Measurements from ENCODE around the gene PDZRN4.

Gene PDZRN4

DNA sequence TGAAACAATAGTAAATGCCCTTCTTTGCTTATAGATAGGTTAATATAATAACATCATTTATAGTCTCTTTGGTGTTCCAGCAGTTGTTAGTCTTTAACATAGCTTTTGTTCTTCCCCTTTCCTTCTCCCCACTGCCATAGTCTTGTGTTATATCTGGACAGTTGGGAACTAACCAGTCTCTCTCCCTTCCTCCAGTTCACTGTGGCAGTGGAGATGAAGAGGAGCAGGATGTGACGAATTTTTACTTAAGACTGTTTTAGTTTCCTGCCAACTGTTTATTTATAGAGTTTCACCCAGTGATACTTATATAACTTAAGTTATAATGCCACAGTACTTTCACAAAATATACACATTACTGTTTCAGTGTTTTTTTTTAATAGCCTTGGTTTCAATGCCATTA lies 277.4 kb downstream of the PDZRN4 start:
- DNase-seq: no peak

GRCh38 chr12:41466300-41466699 lies 278.2 kb downstream of the PDZRN4 start:
- no peak for DNase-seq

DNA sequence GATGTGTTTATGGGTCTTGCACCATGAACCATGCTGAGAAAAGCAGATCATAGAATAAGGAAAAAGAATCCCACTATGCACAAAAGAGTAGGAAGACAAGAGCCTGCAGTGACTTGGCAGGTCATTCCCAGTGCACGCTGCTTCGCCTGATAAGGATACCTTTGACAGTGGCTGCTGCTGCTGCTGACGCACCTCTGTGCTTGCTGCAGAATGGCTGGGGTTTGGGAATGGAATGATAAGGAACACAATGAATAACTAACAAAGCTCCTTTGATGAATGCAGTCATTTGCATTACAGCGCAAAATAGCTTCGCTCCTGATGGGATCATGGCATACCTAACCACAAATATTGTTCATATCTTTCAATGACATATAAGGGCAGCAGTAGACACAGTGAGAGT lies 278.7 kb downstream of the PDZRN4 start:
- DNase-seq: no peak

DNA sequence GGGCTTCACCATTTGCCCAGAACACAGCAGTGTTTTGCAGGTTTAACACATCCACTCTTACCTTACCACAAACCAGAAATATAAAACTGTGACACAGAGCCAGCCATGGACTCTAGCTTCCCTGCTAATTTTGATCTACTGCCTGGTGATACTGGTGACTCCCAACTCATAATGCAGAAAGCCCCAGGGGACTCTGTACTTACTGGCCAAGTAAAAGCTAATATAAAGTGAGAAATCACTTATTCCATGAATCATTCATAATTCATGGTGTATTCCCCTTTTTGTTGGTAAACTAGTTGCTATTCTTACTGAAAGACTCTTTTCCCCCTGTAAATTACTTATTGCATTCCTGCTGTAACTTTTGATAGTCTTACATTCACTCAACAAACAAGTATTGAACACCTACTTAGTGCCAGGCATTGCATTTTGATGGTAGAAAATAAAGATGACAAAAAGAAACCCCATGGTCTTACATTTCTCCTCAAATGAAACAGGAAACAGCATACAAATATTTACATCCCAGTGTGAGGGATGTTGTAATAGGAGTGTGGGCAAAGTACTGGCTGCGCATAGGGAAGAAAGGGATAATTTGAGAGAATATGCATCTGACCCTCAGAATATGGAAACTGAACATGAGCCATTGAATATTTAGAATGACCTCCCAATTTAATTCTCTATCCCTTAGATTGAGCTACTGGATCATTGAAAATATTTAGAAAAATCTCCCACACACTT lies 279.6 kb downstream of the PDZRN4 start:
- DNase-seq: no peak

GRCh38 chr12:41468341-41468740 lies 280.2 kb downstream of the PDZRN4 start:
- no peak for DNase-seq

DNA sequence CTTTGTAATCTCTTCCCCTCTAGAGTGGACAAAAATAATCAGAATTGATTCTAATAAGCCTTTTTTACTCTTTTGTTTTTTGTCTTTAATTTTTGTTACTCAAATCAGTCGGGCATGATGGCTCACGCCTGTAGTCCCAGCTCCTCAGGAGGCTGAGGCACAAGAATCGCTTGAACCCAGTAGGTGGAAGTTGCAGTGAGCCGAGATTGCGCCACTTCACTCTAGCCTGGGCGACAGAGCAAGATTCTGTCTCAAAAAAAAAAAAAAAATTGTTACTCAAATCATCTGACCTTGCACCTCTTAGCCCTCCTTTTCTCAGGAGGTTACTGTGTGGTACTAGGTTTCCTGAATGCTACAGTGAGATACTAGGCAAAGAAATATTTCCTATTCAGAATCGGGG lies 280.6 kb downstream of the PDZRN4 start:
- no peak for DNase-seq

- no peak for DNase-seq
Observed at GRCh38 chr12:41473441-41473840, 285.3 kb downstream of the PDZRN4 start.

- DNase-seq: no peak
Observed at GRCh38 chr12:41474001-41474400, 285.9 kb downstream of the PDZRN4 start.

DNA sequence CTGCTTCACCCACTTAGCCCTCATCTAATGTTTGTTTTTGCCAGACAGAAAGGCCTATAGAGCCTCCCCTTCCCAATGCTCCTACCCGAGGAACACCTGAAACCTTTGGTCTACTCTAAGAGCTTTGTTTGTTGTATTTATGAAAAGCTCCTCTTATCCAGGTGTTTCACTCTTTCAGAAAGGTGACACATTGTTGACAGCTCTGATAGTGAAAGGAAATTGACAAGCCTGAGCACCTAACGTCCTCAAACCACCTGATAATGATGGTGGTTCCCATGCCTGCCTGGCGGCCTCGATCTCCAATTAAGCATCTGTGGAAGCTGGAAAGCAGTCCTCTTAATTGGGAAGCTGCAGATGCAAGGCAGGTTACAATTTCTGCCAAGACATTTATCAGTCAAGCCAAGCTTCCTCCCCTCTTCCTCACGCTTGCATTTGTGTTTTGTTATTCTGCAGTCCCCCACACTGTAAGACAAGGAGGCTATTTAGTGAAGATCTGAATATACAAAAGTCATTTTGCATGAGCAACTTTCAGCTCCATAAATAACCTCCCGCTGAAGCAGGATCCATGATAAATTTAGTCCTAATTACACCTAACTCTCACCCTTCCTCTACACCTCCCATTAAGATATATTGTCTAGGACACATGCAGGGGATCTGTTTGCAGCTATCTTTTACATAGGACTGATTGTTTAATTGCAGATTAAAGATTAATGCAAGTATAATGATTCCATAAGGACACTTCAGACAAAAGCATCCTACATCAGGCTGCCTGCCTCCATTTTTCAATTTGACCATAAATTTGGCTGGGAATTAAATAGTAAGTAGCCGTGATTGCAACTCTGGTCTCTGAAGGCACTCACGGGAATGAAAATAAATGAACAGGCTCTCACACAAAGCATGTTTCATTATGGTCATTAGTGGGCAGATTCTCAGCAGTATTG lies 288.6 kb downstream of the PDZRN4 start:
- no peak for DNase-seq

DNA sequence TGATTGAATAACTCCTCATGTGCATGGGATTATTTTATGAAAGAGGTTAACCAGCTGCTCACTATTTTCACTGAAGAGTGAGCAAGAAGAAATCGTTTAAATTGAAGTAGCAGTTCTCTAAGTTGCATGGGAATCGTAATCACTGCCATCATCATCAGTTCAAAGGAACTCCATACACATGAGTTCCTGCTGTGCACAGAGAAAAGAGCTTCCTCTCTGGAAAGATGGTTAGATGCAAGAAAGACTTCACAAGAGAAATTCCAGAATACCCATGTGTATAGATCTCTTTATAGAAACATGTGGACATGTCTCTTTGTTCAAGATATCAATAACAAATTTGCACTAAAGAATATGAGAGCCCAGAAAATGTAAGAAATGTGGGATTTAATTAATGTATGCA lies 291.3 kb downstream of the PDZRN4 start:
- DNase-seq: no peak

DNA sequence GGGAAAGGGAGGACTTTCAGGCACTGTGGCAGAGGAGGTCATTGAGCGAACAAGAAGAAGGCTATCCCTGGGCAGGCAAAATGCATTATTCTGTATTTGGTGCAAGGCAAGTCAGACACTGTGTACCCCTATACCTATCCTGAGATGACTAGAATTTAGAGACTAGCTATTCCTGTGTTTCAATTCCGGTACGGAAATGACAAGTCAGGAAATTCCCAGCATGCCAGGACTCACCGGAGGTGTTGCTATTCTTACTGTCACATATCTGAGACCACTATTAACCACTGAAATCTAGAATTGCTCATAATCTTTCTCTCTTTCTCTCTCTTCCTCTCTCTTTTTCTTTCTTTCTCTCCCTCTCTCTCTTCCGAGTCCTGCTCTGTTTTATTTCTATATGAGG lies 297.1 kb downstream of the PDZRN4 start:
- DNase-seq: no peak

- no peak for DNase-seq
Observed at GRCh38 chr12:41486718-41487117, 298.6 kb downstream of the PDZRN4 start.

- no peak for DNase-seq
Observed at GRCh38 chr12:41496009-41496408, 307.9 kb downstream of the PDZRN4 start.

- no peak for DNase-seq
Observed at GRCh38 chr12:41497409-41497808, 309.3 kb downstream of the PDZRN4 start.

DNA sequence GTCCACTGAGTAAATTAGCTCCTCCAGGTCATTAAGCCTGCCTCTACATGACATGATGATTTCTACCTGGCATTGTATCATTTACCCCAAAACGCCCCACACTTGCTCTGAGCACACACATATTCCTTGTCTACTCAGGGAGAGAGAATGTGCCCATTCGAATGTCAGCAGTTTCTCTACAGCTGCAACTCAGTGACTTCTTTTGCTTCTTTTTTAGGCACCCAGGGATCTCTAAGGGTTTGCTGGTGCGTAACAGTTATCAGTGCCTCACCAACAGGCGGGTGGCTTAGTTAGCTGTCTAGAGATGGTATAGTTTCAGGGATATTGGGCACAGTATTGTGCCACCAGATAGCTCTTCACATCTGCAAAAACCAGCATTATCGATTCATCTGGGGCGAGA lies 316.9 kb downstream of the PDZRN4 start:
- no peak for DNase-seq

GRCh38 chr12:41507286-41507685 lies 319.2 kb downstream of the PDZRN4 start:
- DNase-seq: no peak

- no peak for DNase-seq
Observed at GRCh38 chr12:41509271-41510055, 321.3 kb downstream of the PDZRN4 start.

DNA sequence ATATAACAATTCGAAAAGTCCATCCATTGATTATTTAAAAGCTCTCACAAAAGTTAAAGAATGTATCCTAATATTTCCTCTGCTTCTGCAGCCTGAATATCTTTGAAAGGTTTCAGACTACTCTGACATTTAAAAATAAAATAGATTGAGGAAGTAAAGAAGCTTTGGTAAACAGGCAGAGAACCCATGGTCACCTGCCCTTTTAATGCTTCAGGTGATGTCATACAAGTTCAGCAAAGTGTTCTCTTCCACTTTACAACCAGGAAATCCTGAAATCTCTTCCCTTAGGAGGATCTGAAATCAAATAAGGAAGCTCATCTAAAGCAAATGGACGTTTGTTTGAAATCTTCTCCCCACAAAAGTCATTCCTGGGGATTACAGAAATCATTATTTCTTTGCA lies 322.4 kb downstream of the PDZRN4 start:
- no peak for DNase-seq

GRCh38 chr12:41511247-41511646 lies 323.1 kb downstream of the PDZRN4 start:
- DNase-seq: no peak

DNA sequence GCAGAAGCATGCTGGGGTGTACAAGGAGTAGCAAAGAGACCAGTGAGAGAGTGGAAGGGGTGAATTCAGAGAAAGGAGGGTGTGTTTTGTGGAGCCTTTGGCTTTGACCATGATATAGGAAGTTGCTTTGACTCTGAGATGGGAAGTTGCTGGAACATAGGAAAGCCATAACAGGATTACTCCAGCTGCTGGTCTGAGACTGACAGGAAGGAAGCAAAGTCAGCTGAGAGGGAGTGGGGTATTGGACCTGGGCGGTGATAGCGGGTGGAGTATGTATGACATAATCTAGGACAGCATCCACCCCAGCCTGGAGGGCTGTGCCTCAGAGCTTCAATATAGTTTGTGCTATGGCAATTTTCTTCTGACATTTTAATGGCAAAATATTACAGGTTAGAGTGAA lies 324.4 kb downstream of the PDZRN4 start:
- no peak for DNase-seq

DNA sequence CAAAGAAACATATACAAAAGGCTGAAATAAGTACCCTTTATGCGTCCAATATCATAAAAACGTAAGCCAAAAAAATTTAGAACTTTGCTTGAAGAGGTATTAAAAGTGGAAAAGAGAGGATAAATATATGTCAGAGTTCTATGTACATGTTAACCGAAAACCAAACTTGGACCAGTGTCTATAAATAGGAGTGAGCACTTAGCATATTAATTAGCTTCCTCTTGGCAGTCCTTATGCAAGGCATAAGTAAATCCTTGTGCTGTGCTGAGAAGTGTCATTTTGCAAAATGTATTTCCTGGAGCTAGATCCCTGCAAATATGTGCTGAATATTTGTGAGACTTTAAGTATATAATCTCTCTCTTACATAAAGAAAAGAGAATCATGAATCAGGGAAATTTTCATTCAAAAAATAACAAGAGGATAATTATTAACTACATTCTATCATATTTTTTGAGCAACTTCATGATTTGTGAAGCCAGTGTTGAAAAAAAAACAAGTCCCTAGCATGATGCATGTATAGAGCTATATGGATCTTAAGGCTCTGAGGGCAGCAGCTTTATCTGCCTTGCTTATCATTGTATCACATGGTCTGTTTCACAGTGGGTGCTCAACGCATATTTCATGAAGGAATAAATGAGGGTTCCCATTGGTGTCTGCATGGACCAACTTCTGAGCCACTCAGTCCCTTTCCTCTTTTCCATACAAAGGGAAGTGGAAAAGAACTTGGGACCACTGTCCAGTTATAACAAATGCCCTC lies 326.1 kb downstream of the PDZRN4 start:
- no peak for DNase-seq

DNA sequence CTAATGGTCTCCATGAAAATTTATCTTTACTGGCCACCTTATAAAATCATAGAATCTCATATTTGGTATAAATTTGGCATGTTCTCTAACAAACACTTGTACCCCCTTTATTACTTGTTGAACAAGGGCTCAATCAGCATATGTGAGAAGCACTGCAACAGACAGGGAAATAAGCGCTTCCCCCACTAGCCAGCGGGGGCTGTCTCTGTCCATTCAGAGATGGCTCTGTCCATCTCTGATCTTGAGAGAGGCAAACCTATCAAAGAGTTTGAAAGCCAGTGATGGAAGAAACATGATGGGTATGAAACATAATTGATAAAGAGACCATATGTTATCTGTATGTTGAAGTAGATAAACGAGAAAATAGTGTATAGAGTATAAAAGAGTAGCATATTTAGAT lies 326.8 kb downstream of the PDZRN4 start:
- no peak for DNase-seq

DNA sequence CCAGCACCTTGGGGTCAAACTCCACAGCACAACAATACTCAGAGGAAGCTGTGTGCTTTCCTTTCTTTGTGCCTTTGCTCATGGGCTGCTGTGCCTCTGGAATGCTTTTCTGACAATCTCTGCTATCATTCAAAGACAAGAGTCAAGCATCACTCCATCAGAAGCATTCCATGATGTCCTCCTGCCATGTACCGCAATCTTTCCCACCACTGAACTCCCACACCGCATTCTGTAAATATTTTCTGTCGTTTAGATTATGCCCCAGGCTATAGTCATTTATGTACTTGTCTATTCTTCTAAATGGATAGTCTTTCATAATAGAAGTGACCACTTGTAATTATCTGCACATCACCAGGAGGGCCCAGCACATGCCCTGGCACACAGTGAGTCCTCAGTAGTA lies 327.8 kb downstream of the PDZRN4 start:
- no peak for DNase-seq

Measured in NCI-H2081 treated with DMSO at 0.1 percent for 48 hours (cell line).